Measurements from ENCODE around the gene STOML3. TPM values are rescaled to one million over a fixed set of nuclear protein-coding genes. Genes with fewer than 3 reads are reported as not detected.
"Not testable (repeated sequence)": the region's sequence is repeated elsewhere in the genome, so short reads cannot be mapped to it uniquely, and the experiment has no call there.

STOML3 gene
- total and polyA plus RNA-seq, 8 donors, result 0.07 TPM; not detected in 7

DNA sequence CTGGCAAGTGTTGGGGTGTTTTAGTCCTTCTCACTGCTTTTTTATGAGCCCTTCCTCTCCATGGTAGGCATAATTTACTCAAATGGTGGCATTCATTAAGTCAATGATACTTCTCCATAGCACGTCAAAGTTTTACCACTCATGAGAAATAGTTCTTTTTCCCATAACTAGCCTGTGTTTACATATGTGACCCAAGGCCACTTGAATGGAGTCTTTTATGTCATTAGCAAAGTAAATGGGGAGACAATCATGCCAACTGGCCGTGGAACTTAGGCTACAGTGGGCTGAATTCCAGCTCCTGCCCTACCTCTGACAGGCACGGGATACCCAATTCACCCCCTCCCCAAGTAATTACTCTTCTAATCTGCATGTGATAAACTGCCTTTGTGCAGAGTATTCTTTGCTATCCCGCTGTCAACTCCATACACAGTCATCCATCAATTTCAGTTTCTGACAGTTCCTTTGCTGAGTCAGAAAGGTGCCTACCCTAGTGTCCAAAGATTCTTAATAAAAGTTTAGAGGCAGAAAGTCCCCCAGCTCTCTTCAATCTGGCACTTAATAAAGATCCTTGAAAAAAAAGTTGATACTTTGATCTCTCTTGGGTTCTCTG is 30.3 kb upstream of the STOML3 start:
- H3K4me1 ChIP-seq, result peaks cover 0 to 8% (median 0%) of the 10 kb centered on the region in 3 donors
- DNase-seq, result no peak
- TF ChIP-seq, protein P1, sequence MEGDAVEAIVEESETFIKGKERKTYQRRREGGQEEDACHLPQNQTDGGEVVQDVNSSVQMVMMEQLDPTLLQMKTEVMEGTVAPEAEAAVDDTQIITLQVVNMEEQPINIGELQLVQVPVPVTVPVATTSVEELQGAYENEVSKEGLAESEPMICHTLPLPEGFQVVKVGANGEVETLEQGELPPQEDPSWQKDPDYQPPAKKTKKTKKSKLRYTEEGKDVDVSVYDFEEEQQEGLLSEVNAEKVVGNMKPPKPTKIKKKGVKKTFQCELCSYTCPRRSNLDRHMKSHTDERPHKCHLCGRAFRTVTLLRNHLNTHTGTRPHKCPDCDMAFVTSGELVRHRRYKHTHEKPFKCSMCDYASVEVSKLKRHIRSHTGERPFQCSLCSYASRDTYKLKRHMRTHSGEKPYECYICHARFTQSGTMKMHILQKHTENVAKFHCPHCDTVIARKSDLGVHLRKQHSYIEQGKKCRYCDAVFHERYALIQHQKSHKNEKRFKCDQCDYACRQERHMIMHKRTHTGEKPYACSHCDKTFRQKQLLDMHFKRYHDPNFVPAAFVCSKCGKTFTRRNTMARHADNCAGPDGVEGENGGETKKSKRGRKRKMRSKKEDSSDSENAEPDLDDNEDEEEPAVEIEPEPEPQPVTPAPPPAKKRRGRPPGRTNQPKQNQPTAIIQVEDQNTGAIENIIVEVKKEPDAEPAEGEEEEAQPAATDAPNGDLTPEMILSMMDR (IDR thresholded peaks at IDR 0.05), result no peak
- H3K4me3 ChIP-seq, result no peak overlapping the region
- no peaks in the 10 kb centered on the region for H3K9me3 ChIP-seq
- 27 to 34% methylated on average over 4 of the region's 4 CpGs for WGBS, 2 donors
- H3K27me3 ChIP-seq, result no peaks in the 10 kb centered on the region
- intact Hi-C loops (cut with DNase I), result no loop called here
- H3K27ac ChIP-seq, result no peak overlapping the region
- ATAC-seq, result peak; percentile 54 to 72 (median 61)
- FAIRE-seq, result no peak
- peaks cover 4 to 28% (median 8%) of the 10 kb centered on the region in 3 donors for H3K36me3 ChIP-seq

DNA sequence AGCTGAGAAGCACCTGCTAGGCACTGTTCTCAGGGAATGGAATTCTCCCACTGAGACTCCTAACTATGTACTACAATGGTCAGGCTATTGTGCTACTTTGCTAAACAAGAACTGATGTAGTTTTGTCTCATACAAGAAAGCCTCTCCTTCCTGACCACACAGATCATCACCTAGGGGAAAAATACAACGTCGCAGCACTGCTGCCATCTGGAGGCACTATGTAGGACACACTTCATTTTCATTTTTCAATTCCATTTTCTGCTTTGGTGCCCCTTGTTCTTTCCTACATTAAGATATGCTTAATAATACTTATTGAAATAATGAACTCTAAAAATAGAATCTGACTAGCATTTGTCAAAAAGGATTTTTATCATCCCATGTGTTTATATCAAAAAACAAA is 26.2 kb upstream of the STOML3 start:
- no peak for FAIRE-seq

DNA sequence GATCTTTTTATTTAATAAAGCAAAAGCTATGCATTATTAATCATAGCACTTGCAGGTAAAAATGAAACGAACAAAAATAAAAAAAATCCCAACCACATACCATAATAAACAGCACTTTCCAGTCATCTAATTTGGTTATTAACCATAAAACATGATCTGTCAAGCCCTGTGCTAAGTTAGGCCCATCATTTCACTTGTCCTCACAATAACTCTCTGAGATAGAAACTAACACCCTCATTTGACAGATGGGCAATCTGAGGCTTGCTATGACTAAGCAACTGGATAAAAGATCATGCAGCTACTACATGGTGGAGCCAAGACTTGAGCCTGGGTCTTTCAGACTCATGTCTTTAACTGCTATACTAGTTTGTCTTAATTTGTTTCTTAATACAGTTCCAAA is 25.5 kb upstream of the STOML3 start:
- 76 to 77% methylated on average over 1 of the region's 1 CpG for WGBS, 2 donors
- ATAC-seq (no peak), FAIRE-seq (no peak), DNase-seq (no peak)
- Histone ChIP-seq H3K4me3 (no peak overlapping the region), H3K27ac (no peak overlapping the region), H3K4me1 (peaks cover 0 to 8% (median 0%) of the 10 kb centered on the region in 3 donors), H3K9me3 (no peaks in the 10 kb centered on the region), H3K27me3 (no peaks in the 10 kb centered on the region), H3K36me3 (peaks cover 4 to 47% (median 17%) of the 10 kb centered on the region in 3 donors)
- TF ChIP-seq, protein P1 (IDR thresholded peaks at IDR 0.05), result no peak
- intact Hi-C loops (cut with DNase I), result no loop called here

More for the DNA sequence above, 26.2 kb upstream of the STOML3 start:
- DNase-seq, result no peak
- Histone ChIP-seq H3K9me3 (no peaks in the 10 kb centered on the region), H3K36me3 (peaks cover 4 to 42% (median 17%) of the 10 kb centered on the region in 3 donors), H3K27me3 (no peaks in the 10 kb centered on the region), H3K27ac (no peak overlapping the region), H3K4me3 (no peak overlapping the region), H3K4me1 (peaks cover 0 to 8% (median 0%) of the 10 kb centered on the region in 3 donors)
- intact Hi-C loops (cut with DNase I), result no loop called here
- peak; percentile 50 to 67 (median 62) for ATAC-seq
- 16 to 36% methylated on average over 2 of the region's 2 CpGs for WGBS, 2 donors
- TF ChIP-seq, protein P1 (IDR thresholded peaks at IDR 0.05), result peak in 1 of 4 donors; percentile 18

DNA sequence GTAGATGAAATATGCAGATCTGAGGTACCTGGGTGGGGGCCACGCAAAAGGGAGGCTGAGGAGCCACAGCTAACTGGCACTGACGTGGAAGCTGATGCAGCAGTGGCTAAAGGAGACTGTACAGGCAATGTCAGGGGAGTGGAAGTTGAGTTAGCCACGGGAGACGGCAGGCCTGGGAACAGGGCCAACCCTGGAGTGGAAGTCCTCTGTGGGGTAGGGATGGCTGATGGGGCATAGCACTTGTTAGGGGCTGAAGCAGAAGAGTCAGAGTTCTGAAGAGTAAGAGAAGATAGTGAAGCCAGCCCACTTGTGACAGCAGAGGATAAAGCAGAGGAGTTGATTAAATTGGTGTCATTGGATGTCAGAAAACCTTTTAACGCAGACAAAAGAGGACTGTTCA is 22.8 kb upstream of the STOML3 start:
- H3K27me3 ChIP-seq, result no peaks in the 10 kb centered on the region
- H3K9me3 ChIP-seq, result no peaks in the 10 kb centered on the region
- TF ChIP-seq, protein P1 (IDR thresholded peaks at IDR 0.05), result no peak
- H3K36me3 ChIP-seq, result peaks cover 0 to 60% (median 26%) of the 10 kb centered on the region in 3 donors
- H3K4me1 ChIP-seq, result no peaks in the 10 kb centered on the region
- WGBS, 2 donors, result 88 to 90% methylated on average over 5 of the region's 5 CpGs
- H3K4me3 ChIP-seq, result no peak overlapping the region
- ATAC-seq (no peak), DNase-seq (no peak), FAIRE-seq (no peak)
- no peak overlapping the region for H3K27ac ChIP-seq
- intact Hi-C loops (cut with DNase I), result no loop called here

DNA sequence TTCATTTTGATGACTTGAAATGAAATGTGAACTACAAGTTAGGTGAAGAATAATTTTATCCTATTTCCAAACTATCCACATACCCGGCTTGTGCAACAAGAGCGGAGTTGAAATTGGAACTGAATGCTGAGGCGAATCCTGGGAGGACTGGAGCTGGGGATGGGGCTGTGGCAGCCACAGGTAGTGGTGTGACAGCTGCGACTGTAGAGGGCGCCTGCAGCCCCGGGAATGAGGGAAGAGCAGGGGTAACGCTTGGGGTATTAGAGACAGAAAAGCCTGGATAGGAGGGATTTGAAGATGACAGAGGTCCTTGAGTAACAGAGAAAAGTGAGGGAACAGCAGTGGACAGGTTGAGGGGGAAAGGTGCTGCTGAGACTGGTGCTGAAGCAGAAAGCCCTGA is 22.0 kb upstream of the STOML3 start:
- H3K9me3 ChIP-seq, result no peaks in the 10 kb centered on the region
- H3K36me3 ChIP-seq, result peaks cover 0 to 60% (median 26%) of the 10 kb centered on the region in 3 donors
- H3K4me1 ChIP-seq, result no peaks in the 10 kb centered on the region
- H3K27ac ChIP-seq, result no peak overlapping the region
- intact Hi-C loops (cut with DNase I), result no loop called here
- H3K4me3 ChIP-seq, result no peak overlapping the region
- 86 to 88% methylated on average over 7 of the region's 7 CpGs for WGBS, 2 donors
- FAIRE-seq, result no peak
- H3K27me3 ChIP-seq, result no peaks in the 10 kb centered on the region
- no peak for ATAC-seq
- DNase-seq, result no peak
- TF ChIP-seq, protein P1 (IDR thresholded peaks at IDR 0.05), result no peak

DNA sequence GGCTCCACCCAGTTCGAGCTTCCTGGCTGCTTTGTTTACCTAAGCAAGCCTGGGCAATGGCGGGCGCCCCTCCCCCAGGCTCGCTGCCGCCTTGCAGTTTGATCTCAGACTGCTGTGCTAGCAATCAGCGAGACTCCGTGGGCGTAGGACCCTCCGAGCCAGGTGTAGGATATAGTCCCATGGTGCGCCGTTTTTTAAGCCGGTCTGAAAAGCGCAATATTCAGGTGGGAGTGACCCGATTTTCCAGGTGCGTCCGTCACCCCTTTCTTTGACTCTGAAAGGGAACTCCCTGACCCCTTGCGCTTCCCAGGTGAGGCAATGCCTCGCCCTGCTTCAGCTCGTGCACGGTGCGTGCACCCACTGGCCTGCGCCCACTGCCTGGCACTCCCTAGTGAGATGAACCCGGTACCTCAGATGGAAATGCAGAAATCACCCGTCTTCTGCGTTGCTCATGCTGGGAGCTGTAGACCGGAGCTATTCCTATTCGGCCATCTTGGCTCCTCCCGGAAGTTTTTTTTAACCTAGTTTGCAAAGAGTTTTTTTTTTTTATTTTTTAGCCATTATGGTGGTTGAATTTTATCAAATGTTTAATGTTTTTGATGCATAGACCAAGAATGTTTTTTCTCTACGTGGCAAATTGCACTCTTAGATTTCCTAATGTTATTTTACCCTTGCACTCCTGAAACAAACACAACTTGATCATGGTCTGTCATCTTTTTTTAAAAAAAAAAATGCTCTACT is 15.9 kb upstream of the STOML3 start:
- H3K27ac ChIP-seq; H3K4me1 ChIP-seq; ATAC-seq; DNase-seq; H3K27me3 ChIP-seq; intact Hi-C loops (cut with DNase I); H3K9me3 ChIP-seq; FAIRE-seq; H3K4me3 ChIP-seq: not testable (repeated sequence)
- 74 to 83% methylated on average over 21 to 29 of the region's 29 CpGs for WGBS, 2 donors
- H3K36me3 ChIP-seq, result peaks cover 0 to 18% (median 9%) of the 10 kb centered on the region in 3 donors
